K562 (cell line): ENCODE measurements around the gene MAP10. TPM values are rescaled to one million over a fixed set of nuclear protein-coding genes. Genes with fewer than 3 reads are reported as not detected.

ENCODE experiments used
- COPS2 ChIP-seq: fragments of 450-650 bp; conservative IDR thresholded peaks from 2 replicates; pipeline ENCODE4 v1.6.1; 2016; ENCODE audit warnings: mild to moderate bottlenecking, moderate library complexity
- GABPA ChIP-seq: fragments of 200-800 bp; sonication (Bioruptor generic); conservative IDR thresholded peaks from 2 replicates; pipeline ENCODE4 v1.6.1; 2016; ENCODE audit warnings: low read depth, missing genetic modification characterization, missing compliant biosample characterization
- ZBTB40 ChIP-seq, 2 experiments: fragments of 450-650 bp in 1 of 2; sonication (generic) in 1 of 2; formaldehyde crosslinking in 1 of 2; IDR thresholded peaks; 2 replicates each; pipeline versions ENCODE4 v1.7.1 to v1.9.0; 2016 to 2022; ENCODE audit warnings: inconsistent platforms in 1 of 2, mild to moderate bottlenecking in 1 of 2, missing genetic modification reagents in 1 of 2
- polyA plus RNA-seq, 8 experiments: library from polyadenylated mRNA; depleted of rRNA in 4 of 8; stranded (reverse) in 5 of 8; unstranded in 3 of 8; fragments of >200 nt; fragmentation: Nextera tagmentation in 2 of 8; fragmentation: Illumina TruSeq in 1 of 8; extraction: Ambion mirVana in 2 of 8; extraction: Trizol in 1 of 8; gene quantifications; 2 replicates each; pipeline versions ENCODE4 v1.2.1 to v1.2.3, GENCODE V29; 2011 to 2014; ENCODE audit warnings: inconsistent platforms in 1 of 8, missing spikeins in 1 of 8
- total RNA-seq, 7 experiments: library from RNA; depleted of rRNA in 6 of 7; stranded (reverse); fragments of >200 nt in 6 of 7; fragmentation: Illumina TruSeq in 2 of 7; extraction: Trizol in 2 of 7; gene quantifications; 2 replicates each; pipeline versions ENCODE4 v1.2.1 to v1.2.3, GENCODE V29; 2011 to 2021; ENCODE audit warnings: low replicate concordance in 1 of 7

Gene MAP10
- total and polyA plus RNA-seq, 9 of the 15 experiments (the other 6 are each of a cell fraction or from before 2014, with no cell fraction given) = 0.11 to 0.98 (median 0.69) TPM

- TF ChIP-seq ZBTB40 (IDR thresholded peaks at IDR 0.05) = no peak
- no peak for TF ChIP-seq ZBTB40 (CRISPR knock-in tag; IDR thresholded peaks at IDR 0.05)
- no peak for TF ChIP-seq COPS2
- no peak for TF ChIP-seq GABPA (tag)
Measured at GRCh38 chr1:232841823-232842565, 36.8 kb downstream of the MAP10 start (continued).
